Measurements from ENCODE around the gene CD2AP.

DNA sequence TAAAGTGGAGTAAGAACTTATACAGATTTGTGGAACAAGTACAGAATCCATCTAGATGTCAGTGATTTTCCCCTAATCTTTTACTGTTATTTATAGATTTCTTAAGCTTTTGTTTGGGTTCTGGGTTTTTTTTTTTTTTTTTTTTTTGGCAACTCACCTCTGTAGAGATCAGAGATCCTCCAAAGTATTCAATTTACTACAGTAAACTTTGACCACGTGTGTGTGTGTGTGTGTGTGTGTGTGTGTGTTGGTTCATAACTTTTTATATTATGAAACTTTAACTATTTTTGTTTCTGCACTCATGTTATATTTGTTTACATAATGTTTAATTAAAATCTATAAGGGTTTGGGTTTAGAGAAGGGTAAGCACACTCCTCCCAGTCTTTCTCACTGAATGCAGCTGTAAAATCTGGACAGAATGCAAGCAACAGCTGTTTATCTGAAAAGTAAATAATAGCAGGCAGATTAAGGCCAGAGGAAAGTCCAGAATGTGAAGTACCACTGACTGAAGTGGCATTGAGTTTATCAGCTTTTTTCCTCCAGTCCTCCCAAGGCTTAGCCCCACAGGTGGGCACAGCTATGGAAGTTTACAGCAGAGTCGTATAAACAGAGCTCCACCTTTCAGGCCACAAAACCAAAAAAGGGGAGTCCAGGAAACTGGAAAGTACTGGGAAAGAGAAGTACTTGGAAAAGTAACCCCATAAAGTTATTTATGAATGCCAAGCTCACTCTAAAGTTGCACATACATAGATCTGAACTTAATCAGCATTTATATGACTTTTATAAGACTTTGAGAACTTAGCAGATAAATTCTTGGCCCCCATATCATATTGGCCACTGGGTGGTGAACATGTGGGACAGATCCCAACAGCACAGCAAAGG, 43.0 kb upstream of the CD2AP start:
- TF ChIP-seq, protein P1, sequence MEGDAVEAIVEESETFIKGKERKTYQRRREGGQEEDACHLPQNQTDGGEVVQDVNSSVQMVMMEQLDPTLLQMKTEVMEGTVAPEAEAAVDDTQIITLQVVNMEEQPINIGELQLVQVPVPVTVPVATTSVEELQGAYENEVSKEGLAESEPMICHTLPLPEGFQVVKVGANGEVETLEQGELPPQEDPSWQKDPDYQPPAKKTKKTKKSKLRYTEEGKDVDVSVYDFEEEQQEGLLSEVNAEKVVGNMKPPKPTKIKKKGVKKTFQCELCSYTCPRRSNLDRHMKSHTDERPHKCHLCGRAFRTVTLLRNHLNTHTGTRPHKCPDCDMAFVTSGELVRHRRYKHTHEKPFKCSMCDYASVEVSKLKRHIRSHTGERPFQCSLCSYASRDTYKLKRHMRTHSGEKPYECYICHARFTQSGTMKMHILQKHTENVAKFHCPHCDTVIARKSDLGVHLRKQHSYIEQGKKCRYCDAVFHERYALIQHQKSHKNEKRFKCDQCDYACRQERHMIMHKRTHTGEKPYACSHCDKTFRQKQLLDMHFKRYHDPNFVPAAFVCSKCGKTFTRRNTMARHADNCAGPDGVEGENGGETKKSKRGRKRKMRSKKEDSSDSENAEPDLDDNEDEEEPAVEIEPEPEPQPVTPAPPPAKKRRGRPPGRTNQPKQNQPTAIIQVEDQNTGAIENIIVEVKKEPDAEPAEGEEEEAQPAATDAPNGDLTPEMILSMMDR (conservative IDR thresholded peaks at IDR 0.05; ENCODE audit: low read depth, low read length) = no peak
- TF ChIP-seq EZH2 (IDR thresholded peaks at IDR 0.05; ENCODE audit: borderline replicate concordance, low read depth, low read length, poor library complexity, severe bottlenecking) = no peak

Measured in A673 (cell line).